Keratinocyte (primary cell): Measurements from ENCODE around the gene CDC14A. TPM values are rescaled to one million over a fixed set of nuclear protein-coding genes. Genes with fewer than 3 reads are reported as not detected.

Experiments used
- DNase-seq: peaks from one replicate; pipeline ENCODE4 v3.0.0-alpha.2; 2011; ENCODE audit warnings: low read depth, missing footprints, low spot score
- FAIRE-seq: peaks from 2 replicates; lab custom pipeline; 2011; peaks lifted over from hg19 to GRCh38; lab: Jason Lieb, UNC
- H2AFZ ChIP-seq: 2 replicates; pipeline ENCODE4 v1.6.0; 2012; ENCODE audit warnings: low read length, control low read depth, inconsistent platforms; ENCODE audit not compliant: control insufficient read depth
- H3K27ac ChIP-seq: 2 replicates; pipeline ENCODE4 v1.5.1; 2011; ENCODE audit warnings: low read length; ENCODE audit not compliant: control insufficient read depth, insufficient read depth
- H3K27me3 ChIP-seq: 3 replicates; pipeline ENCODE4 v1.6.0; 2011; ENCODE audit warnings: low read length; ENCODE audit not compliant: control insufficient read depth, insufficient read depth; ENCODE audit errors: extremely low read depth
- H3K36me3 ChIP-seq, 2 experiments: 2 replicates in 1 of 2; 3 replicates in 1 of 2; pipeline ENCODE4 v1.5.1; 2011; ENCODE audit warnings: low read length in 2 of 2, mild to moderate bottlenecking in 1 of 2; ENCODE audit not compliant: control insufficient read depth in 2 of 2, insufficient read depth in 2 of 2; ENCODE audit errors: extremely low read depth in 1 of 2
- H3K4me1 ChIP-seq: 3 replicates; pipeline ENCODE4 v1.5.1; 2011; ENCODE audit warnings: low read length; ENCODE audit not compliant: control insufficient read depth, insufficient read depth; ENCODE audit errors: extremely low read depth
- H3K4me2 ChIP-seq: 3 replicates; pipeline ENCODE4 v1.6.0; 2011; ENCODE audit warnings: low read depth, low read length; ENCODE audit not compliant: control insufficient read depth, insufficient read depth; ENCODE audit errors: extremely low read depth
- H3K4me3 ChIP-seq, 3 experiments: fragments of 200-600 bp in 1 of 3; sonication (generic) in 1 of 3; 2 replicates in 2 of 3; 3 replicates in 1 of 3; pipeline ENCODE4 v1.5.1; 2011 to 2016; ENCODE audit warnings: low read length in 3 of 3, mild to moderate bottlenecking in 3 of 3, control low read depth in 2 of 3, inconsistent platforms in 1 of 3, low read depth in 1 of 3, mixed read lengths in 1 of 3, mixed run types in 1 of 3, moderate library complexity in 1 of 3; ENCODE audit not compliant: control insufficient read depth in 2 of 3, insufficient read depth in 2 of 3; ENCODE audit errors: extremely low read depth in 1 of 3
- H3K79me2 ChIP-seq: 2 replicates; pipeline ENCODE4 v1.6.0; 2012; ENCODE audit warnings: low read length; ENCODE audit not compliant: control insufficient read depth, insufficient read depth
- H3K9ac ChIP-seq: 3 replicates; pipeline ENCODE4 v1.6.0; 2011; ENCODE audit warnings: low read length; ENCODE audit not compliant: control insufficient read depth, insufficient read depth; ENCODE audit errors: extremely low read depth
- H3K9me1 ChIP-seq: 3 replicates; pipeline ENCODE4 v1.6.0; 2011; ENCODE audit warnings: low read length; ENCODE audit not compliant: control insufficient read depth, insufficient read depth; ENCODE audit errors: extremely low read depth
- H3K9me3 ChIP-seq: 2 replicates; pipeline ENCODE4 v1.5.1; 2012; ENCODE audit warnings: low read depth, low read length; ENCODE audit not compliant: control insufficient read depth
- H4K20me1 ChIP-seq: 3 replicates; pipeline ENCODE4 v1.6.0; 2011; ENCODE audit warnings: low read length; ENCODE audit not compliant: control insufficient read depth, insufficient read depth; ENCODE audit errors: extremely low read depth
- CTCF ChIP-seq, 3 experiments: IDR thresholded peaks in 1 of 3; conservative IDR thresholded peaks in 1 of 3; optimal IDR thresholded peaks in 1 of 3; 2 replicates in 2 of 3; 3 replicates in 1 of 3; pipeline versions ENCODE3 to v1.5.1; 2011; ENCODE audit warnings: low read length in 3 of 3, mild to moderate bottlenecking in 3 of 3, moderate library complexity in 2 of 3, control low read depth in 1 of 3, inconsistent platforms in 1 of 3; ENCODE audit not compliant: insufficient read depth in 2 of 3; ENCODE audit errors: extremely low read depth in 1 of 3
- EZH2 ChIP-seq: IDR thresholded peaks from one replicate; pipeline ENCODE4 v1.6.1; 2012; ENCODE audit warnings: inconsistent platforms, mild to moderate bottlenecking, low read length, moderate library complexity
- dilution Hi-C: fragments of 300-500 bp; cut with MboI; formaldehyde crosslinking; loops from one replicate; pipeline ENCODE4 v1.7.0; 2020; ENCODE audit warnings: low sequenced_read_pairs; ENCODE audit not compliant: extremely low pct_ligation_motif_present
- polyA plus RNA-seq, 5 experiments: library from polyadenylated mRNA; depleted of rRNA in 3 of 5; stranded (reverse) in 3 of 5; stranded (forward) in 1 of 5; unstranded in 1 of 5; fragments of >200 nt; gene quantifications; 1 replicate in 1 of 5; 2 replicates in 3 of 5; 3 replicates in 1 of 5; pipeline versions ENCODE4 v1.2.1 to v1.2.3, GENCODE V29; 2011 to 2012; ENCODE audit warnings: missing spikeins in 2 of 5, low read depth in 1 of 5, low replicate concordance in 1 of 5

The CDC14A gene
- polyA plus RNA-seq, 1 donor (not counting 4 experiments of a cell fraction or from before 2014, with no cell fraction given): 2.2 TPM

- FAIRE-seq (no peak), DNase-seq (no peak)
- Histone ChIP-seq H3K27ac (no peak overlapping the region), H3K27me3 (no peaks in the 10 kb centered on the region), H3K4me3 (no peak overlapping the region), H3K36me3 (no peaks in the 10 kb centered on the region), H3K4me1 (no peaks in the 10 kb centered on the region), H3K9me1 (no peaks in the 10 kb centered on the region), H3K79me2 (no peaks in the 10 kb centered on the region), H3K9ac (no peak overlapping the region), H3K9me3 (no peaks in the 10 kb centered on the region), H3K4me2 (no peak overlapping the region), H2AFZ (no peak overlapping the region), H4K20me1 (no peaks in the 10 kb centered on the region)
- TF ChIP-seq EZH2: no peak
- TF ChIP-seq CTCF (optimal IDR thresholded peaks at IDR 0.05 in 1 of 3, IDR thresholded peaks at IDR 0.05 in 1 of 3, conservative IDR thresholded peaks at IDR 0.05 in 1 of 3; ENCODE audit: extremely low read depth in 1 of 3, insufficient read depth in 2 of 3, low read length in 3 of 3): no peak
- dilution Hi-C loops: no loop called here
Measured at GRCh38 chr1:100510451-100510850, 158.1 kb downstream of the CDC14A start.

- no peaks in the 10 kb centered on the region for H3K79me2 ChIP-seq
- H3K4me3 ChIP-seq: no peak overlapping the region
- H3K4me2 ChIP-seq: no peak overlapping the region
- no peaks in the 10 kb centered on the region for H3K9me3 ChIP-seq
- no peak for TF ChIP-seq CTCF (optimal IDR thresholded peaks at IDR 0.05 in 1 of 3, IDR thresholded peaks at IDR 0.05 in 1 of 3, conservative IDR thresholded peaks at IDR 0.05 in 1 of 3; ENCODE audit: extremely low read depth in 1 of 3, insufficient read depth in 2 of 3, low read length in 3 of 3)
- no peak for TF ChIP-seq EZH2
- no peak overlapping the region for H3K27ac ChIP-seq
- FAIRE-seq (no peak), DNase-seq (no peak)
- no peaks in the 10 kb centered on the region for H3K27me3 ChIP-seq
- no peak overlapping the region for H2AFZ ChIP-seq
- no peak overlapping the region for H3K9ac ChIP-seq
- no peaks in the 10 kb centered on the region for H3K9me1 ChIP-seq
- H3K36me3 ChIP-seq: no peaks in the 10 kb centered on the region
- no peaks in the 10 kb centered on the region for H4K20me1 ChIP-seq
- no peaks in the 10 kb centered on the region for H3K4me1 ChIP-seq
- dilution Hi-C loops: no loop called here
Measured at GRCh38 chr1:100511058-100511457, 158.8 kb downstream of the CDC14A start.
